CD4-positive, alpha-beta T cell treated with Interleukin-4 for 4 hours (primary cell): Measurements from ENCODE around the gene FANCC.

ENCODE experiments used
- DNase-seq: peaks from one replicate; pipeline ENCODE4 v3.0.0-alpha.2; 2020

FANCC gene

GRCh38 chr9:95138474-95138873 is 179.0 kb downstream of the FANCC start:
- DNase-seq: no peak

- no peak for DNase-seq
Measured at GRCh38 chr9:95137587-95138145, 179.8 kb downstream of the FANCC start.

GRCh38 chr9:95135756-95136155 is 181.8 kb downstream of the FANCC start:
- no peak for DNase-seq

- DNase-seq: no peak
Measured at GRCh38 chr9:95134457-95134881, 183.0 kb downstream of the FANCC start.

GRCh38 chr9:95133325-95133705 is 184.2 kb downstream of the FANCC start:
- no peak for DNase-seq

- no peak for DNase-seq
Measured at GRCh38 chr9:95132366-95133324, 184.9 kb downstream of the FANCC start.

GRCh38 chr9:95131023-95131943 is 186.2 kb downstream of the FANCC start:
- DNase-seq: peak; percentile 32

- DNase-seq: no peak
Measured at GRCh38 chr9:95130484-95130883, 187.0 kb downstream of the FANCC start.

GRCh38 chr9:95129476-95130291 is 187.8 kb downstream of the FANCC start:
- no peak for DNase-seq

GRCh38 chr9:95128177-95128524 is 189.4 kb downstream of the FANCC start:
- no peak for DNase-seq

GRCh38 chr9:95127249-95128176 is 190.0 kb downstream of the FANCC start:
- peak; percentile 46 for DNase-seq

GRCh38 chr9:95126739-95127138 is 190.8 kb downstream of the FANCC start:
- no peak for DNase-seq

- DNase-seq: no peak
Measured at GRCh38 chr9:95125652-95126051, 191.9 kb downstream of the FANCC start.

GRCh38 chr9:95124582-95125367 is 192.7 kb downstream of the FANCC start:
- no peak for DNase-seq

GRCh38 chr9:95120781-95121370 is 196.6 kb downstream of the FANCC start:
- no peak for DNase-seq

GRCh38 chr9:95118596-95118995 is 198.9 kb downstream of the FANCC start:
- DNase-seq: no peak

GRCh38 chr9:95116808-95117204 is 200.7 kb downstream of the FANCC start:
- no peak for DNase-seq

GRCh38 chr9:95116002-95116807 is 201.3 kb downstream of the FANCC start:
- no peak for DNase-seq

GRCh38 chr9:95115104-95115503 is 202.4 kb downstream of the FANCC start:
- no peak for DNase-seq
